T1000 (cell line): ENCODE measurements around the gene HK3.

Experiments
- DNase-seq: peaks from one replicate; lab custom pipeline; 2025; ENCODE audit warnings: mixed read lengths; lab: John Stamatoyannopoulos, UW

The HK3 gene

DNA sequence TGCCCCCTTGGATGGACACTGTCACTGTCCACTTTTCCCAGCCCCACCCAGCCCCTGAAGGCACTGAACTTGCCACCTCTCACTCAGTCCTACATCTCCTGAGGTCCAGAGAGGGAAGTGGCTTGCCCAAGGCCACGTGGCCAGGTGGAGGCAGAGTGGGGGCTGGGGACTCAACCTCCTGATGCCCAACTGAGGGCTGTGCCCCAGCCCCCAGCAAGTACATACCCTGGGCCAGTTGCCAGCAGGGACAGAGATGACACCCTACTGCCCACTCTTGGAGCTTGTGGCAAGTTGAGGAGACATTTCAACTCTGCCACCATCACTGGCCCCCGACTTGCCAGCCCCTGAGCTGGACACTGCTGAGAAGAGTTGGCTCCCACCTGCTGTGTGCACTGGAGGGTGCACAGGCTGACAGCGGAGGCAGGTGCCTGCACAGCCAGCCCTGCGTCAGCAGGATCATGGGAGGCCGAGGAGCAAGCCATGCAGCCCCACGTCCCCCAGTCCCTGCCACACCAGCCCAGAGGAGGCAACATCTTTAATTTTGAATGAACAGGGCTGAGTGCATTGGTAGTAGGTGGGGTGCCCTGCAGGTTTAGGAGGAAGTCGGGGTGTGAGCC is 49.4 kb downstream of the HK3 start:
- no peak for DNase-seq

DNA sequence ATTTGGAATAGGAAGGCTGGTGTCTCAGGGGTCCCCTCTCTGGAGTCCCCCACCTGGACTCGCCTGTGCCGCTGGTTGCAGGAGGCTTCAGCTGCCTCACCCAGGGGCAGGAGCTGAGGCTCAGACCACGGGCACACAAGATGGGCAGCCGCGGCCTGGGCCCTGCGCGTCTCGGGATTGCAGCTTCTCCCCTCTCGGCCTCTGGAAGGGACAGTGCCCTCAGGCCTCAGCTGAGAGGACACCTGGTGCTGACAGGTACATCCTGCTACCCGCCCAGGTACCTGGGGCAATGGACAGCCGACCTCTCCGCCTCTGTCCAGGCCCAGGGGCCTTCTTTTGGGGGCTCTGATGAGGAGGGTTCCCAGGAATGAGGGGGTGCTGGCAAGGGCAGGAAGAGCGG is 50.5 kb downstream of the HK3 start:
- no peak for DNase-seq

DNA sequence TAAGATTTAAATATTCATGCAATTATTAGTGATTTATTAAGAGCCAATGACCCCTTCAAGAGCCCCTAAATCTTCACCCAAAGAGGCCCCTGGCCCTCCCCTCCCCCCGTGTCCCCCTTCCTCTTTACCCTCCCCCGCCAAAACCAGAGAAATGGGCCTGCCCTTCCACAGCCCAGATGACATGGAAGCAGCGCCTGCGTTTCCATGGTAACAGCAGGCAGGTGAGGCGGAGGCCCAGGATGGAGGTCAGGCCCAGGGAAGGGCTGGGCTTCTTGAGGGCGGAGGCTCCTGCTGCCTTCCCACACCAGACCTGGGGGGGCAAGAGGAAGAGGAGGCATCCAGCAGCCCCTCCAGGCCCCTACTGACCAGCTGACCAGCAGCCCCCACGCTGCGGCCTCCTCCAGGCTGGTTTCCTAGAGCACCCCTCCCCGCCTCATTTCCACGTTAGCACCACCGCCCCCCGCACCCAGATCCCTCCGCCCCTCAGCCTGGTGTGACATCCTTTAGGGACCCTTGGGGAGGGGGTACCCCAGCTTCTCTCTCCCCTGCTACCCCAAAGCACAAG is 51.3 kb downstream of the HK3 start:
- no peak for DNase-seq

DNA sequence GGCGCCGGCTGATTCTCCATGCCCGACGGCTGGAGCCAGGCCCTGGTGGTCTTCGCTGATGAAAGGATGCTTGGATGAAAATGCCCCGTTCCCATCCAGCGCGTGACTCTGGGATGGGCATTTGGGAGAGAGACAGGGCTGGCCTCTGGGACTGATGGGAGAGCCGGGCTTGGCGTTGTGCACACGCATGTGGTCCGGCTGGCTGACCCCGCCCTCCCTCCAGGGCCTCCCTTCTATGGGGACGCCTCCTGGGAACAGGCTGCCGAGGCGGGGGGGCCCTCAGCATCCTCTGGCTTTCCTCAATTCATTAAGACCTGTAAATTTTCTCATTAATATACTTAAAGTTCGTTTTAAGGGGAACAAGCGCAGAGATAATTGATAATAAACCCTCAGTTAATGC is 52.0 kb downstream of the HK3 start:
- no peak for DNase-seq

- DNase-seq: no peak
Measured at GRCh38 chr5:176846335-176847140, 52.6 kb downstream of the HK3 start.

DNA sequence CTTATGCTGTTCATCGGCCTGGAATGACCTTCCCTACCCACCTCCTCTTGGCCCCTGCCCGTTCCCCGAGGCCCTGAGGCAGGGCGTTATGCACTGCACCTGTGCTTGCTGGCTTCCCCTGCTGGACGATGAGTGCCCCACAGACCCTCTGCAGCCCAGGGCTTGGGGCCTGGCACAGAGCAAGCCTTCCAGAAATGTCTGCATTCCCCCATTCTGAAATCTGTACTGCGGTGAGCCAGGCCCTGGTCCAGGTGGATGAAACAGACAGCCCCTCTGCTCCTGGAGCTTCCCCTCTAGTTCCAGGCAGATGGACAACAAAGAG is 53.8 kb downstream of the HK3 start:
- DNase-seq: no peak

DNA sequence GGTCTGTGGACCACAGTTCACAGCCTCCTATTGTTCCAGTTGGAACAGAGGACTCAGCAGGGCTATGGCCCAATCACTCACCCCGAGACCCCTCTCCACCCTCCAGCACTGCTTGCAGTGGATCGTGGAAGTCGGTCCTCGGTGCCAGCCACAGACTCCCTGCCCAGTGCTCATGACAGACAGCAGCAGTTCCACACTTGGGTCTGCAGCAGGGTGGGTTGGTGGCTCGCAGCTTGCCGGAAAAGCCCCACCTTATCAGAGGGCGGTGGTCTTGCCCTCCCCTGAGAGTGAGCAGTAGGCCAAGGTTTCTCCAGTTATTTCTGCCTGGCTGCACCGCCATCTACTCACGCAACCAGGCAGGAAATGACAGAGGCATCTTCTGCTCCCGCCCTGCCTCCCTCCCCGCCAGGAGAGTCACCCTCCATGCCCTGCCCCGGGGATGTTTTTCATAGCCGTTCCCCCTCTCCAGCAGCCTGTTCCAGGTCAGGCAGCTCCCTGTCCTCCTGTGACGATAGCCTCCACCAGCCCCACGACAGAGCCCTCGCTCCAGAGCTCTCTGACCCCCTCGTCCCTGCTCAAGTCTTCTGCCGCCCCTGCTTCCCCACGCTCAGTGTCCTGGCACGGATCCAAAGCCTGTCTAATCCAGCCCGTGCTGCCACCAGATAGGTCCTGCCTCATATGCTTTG is 54.3 kb downstream of the HK3 start:
- no peak for DNase-seq

DNA sequence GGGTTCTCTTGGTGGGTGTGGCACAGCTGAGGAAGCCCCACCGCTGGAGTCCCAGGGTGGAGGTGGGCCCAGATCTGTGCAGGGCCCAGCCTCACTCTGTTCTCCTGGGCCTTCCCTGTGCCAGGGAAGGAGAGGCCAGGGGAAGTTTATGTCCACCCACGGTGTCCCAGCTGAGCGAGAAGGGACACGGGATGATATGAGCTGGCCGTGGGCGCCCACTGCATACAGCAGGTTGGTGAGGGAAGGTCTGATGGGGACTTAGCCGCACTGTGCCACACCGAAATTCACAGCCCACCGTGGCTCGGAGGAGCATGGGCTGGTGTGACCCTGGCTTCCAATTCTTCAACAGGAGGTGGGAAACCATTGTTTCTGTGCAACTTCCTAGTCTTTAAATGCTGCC is 54.9 kb downstream of the HK3 start:
- DNase-seq: no peak

GRCh38 chr5:176843673-176844072 is 55.5 kb downstream of the HK3 start:
- DNase-seq: no peak

GRCh38 chr5:176837707-176838115 is 61.4 kb downstream of the HK3 start:
- DNase-seq: peak; percentile 68

- no peak for DNase-seq
Measured at GRCh38 chr5:176836811-176837706, 62.1 kb downstream of the HK3 start.

DNA sequence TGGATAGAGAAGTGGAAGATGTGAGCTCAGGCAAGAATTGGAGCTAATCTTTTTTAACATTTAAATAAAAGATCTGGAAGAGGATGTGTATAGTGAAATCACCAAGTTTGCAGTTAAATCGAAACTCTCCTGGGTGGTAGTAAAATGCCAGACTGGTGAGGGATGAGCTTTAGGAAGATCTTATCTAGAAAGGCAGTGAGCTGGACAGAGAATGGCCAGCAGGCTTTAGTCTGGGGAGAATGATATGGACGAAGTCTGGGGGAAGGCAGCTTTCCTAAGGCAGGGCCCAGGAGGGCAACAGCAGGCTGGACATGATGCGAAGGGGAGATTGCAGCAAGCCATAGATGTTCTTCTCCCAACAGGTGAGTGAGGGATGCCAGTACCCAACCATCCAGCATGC is 63.2 kb downstream of the HK3 start:
- DNase-seq: no peak

- no peak for DNase-seq
Measured at GRCh38 chr5:176833286-176833685, 65.9 kb downstream of the HK3 start.

GRCh38 chr5:176832162-176832561 is 67.0 kb downstream of the HK3 start:
- no peak for DNase-seq

- DNase-seq: no peak
Measured at GRCh38 chr5:176831425-176831824, 67.7 kb downstream of the HK3 start.

GRCh38 chr5:176830995-176831423 is 68.1 kb downstream of the HK3 start:
- DNase-seq: no peak
